IMR-90 (cell line): Measurements from ENCODE around the gene MYO1D. TPM values are rescaled to one million over a fixed set of nuclear protein-coding genes. Genes with fewer than 3 reads are reported as not detected.

ENCODE experiments used
- ATAC-seq: fragments of 200-7000 bp; cut with Tn5 transposase; 2 replicates; pipeline ENCODE4 v1.9.1; 2020; ENCODE audit warnings: low read depth, mild to moderate bottlenecking, moderate library complexity
- BruUV-seq: library from RNA; stranded (reverse); fragments of 400-500 nt; replicated peaks from 2 replicates; lab custom pipeline; 2021; lab: Mats Ljungman, UMichigan
- CTCF ChIA-PET: fragments of 300-600 bp; formaldehyde crosslinking; extraction: SDS; loops from one replicate; lab custom pipeline; 2021; ENCODE audit warnings: antibody characterized with exemption; lab: Yijun Ruan, JAX
- POLR2A ChIA-PET: fragments of 300-600 bp; sonication (Branson Sonifier 250); formaldehyde crosslinking; loops from one replicate; lab custom pipeline; 2022; ENCODE audit warnings: antibody characterized with exemption; ENCODE audit not compliant: unreplicated experiment; lab: Charles Lee
- DNase-seq: peaks from one replicate; pipeline ENCODE4 v3.0.0; 2013
- H2AFZ ChIP-seq: replicated peaks from 2 replicates; pipeline ENCODE3; 2013; ENCODE audit warnings: low read length, mild to moderate bottlenecking; ENCODE audit not compliant: poor library complexity
- H2AK5ac ChIP-seq: 2 replicates; pipeline ENCODE4 v1.6.1; 2013; ENCODE audit warnings: low read depth, low read length, inconsistent platforms
- H2AK9ac ChIP-seq: replicated peaks from 2 replicates; pipeline ENCODE3; 2013; ENCODE audit warnings: mild to moderate bottlenecking, low read depth, low read length, moderate library complexity; ENCODE audit not compliant: poor library complexity
- H2BK120ac ChIP-seq: 2 replicates; pipeline ENCODE4 v1.6.1; 2013; ENCODE audit warnings: low read depth, low read length, inconsistent platforms
- H2BK15ac ChIP-seq: 3 replicates; pipeline ENCODE4 v1.6.1; 2013; ENCODE audit warnings: low read depth, low read length, inconsistent platforms
- H2BK20ac ChIP-seq: 2 replicates; pipeline ENCODE4 v1.6.1; 2013; ENCODE audit warnings: low read depth, mild to moderate bottlenecking, inconsistent platforms, low read length, moderate library complexity
- H2BK5ac ChIP-seq: 2 replicates; pipeline ENCODE4 v1.6.1; 2013; ENCODE audit warnings: mild to moderate bottlenecking, low read depth, low read length, inconsistent platforms; ENCODE audit not compliant: poor library complexity, severe bottlenecking
- H3K14ac ChIP-seq: replicated peaks from 2 replicates; pipeline ENCODE4 v1.6.1; 2013; ENCODE audit warnings: low read depth, low read length, inconsistent platforms
- H3K18ac ChIP-seq: 2 replicates; pipeline ENCODE4 v1.6.1; 2013; ENCODE audit warnings: low read depth, low read length, control low read depth
- H3K23ac ChIP-seq: 2 replicates; pipeline ENCODE4 v1.6.1; 2013; ENCODE audit warnings: low read depth, low read length, inconsistent platforms
- H3K27ac ChIP-seq: 2 replicates; pipeline ENCODE4 v1.5.1; 2013; ENCODE audit warnings: mild to moderate bottlenecking, control low read depth, low read length; ENCODE audit not compliant: insufficient read depth
- H3K27me3 ChIP-seq: 2 replicates; pipeline ENCODE4 v1.6.1; 2013; ENCODE audit warnings: low read length; ENCODE audit not compliant: control insufficient read depth, insufficient read depth
- H3K36me3 ChIP-seq: 2 replicates; pipeline ENCODE4 v1.6.1; 2013; ENCODE audit warnings: low read length, mixed read lengths; ENCODE audit not compliant: control insufficient read depth, insufficient read depth
- H3K4ac ChIP-seq: 2 replicates; pipeline ENCODE4 v1.6.1; 2013; ENCODE audit warnings: low read depth, low read length, inconsistent platforms
- H3K4me1 ChIP-seq: 2 replicates; pipeline ENCODE4 v1.6.1; 2013; ENCODE audit warnings: low read length, mixed read lengths; ENCODE audit not compliant: control insufficient read depth, insufficient read depth
- H3K4me2 ChIP-seq: 2 replicates; pipeline ENCODE4 v1.6.1; 2013; ENCODE audit warnings: low read depth, mild to moderate bottlenecking, control low read depth, low read length, moderate library complexity
- H3K4me3 ChIP-seq: 2 replicates; pipeline ENCODE4 v1.5.1; 2013; ENCODE audit warnings: low read depth, mild to moderate bottlenecking, control low read depth, low read length, moderate library complexity; ENCODE audit not compliant: insufficient read depth
- H3K56ac ChIP-seq: 2 replicates; pipeline ENCODE4 v1.6.1; 2013; ENCODE audit warnings: low read length, inconsistent platforms; ENCODE audit not compliant: insufficient read depth; ENCODE audit errors: extremely low read depth
- H3K79me1 ChIP-seq, 2 experiments: 2 replicates each; pipeline ENCODE4 v1.6.1; 2013; ENCODE audit warnings: low read length in 2 of 2, inconsistent platforms in 1 of 2, low read depth in 1 of 2
- H3K9ac ChIP-seq: 2 replicates; pipeline ENCODE4 v1.6.1; 2013; ENCODE audit warnings: low read depth, low read length, control low read depth
- H3K9me1 ChIP-seq: 2 replicates; pipeline ENCODE4 v1.6.1; 2013; ENCODE audit warnings: low read length, inconsistent platforms; ENCODE audit not compliant: insufficient read depth
- H3K9me3 ChIP-seq: 2 replicates; pipeline ENCODE4 v1.6.1; 2013; ENCODE audit warnings: low read length; ENCODE audit not compliant: control insufficient read depth, insufficient read depth
- H4K20me1 ChIP-seq: 2 replicates; pipeline ENCODE4 v1.6.1; 2013; ENCODE audit warnings: low read length, inconsistent platforms; ENCODE audit not compliant: insufficient read depth
- H4K5ac ChIP-seq: 2 replicates; pipeline ENCODE4 v1.6.1; 2013; ENCODE audit warnings: mild to moderate bottlenecking, low read depth, low read length, control low read depth
- H4K8ac ChIP-seq, 2 experiments: 2 replicates each; pipeline ENCODE4 v1.6.1; 2013; ENCODE audit warnings: low read depth in 2 of 2, low read length in 2 of 2, control low read depth in 1 of 2, inconsistent platforms in 1 of 2
- H4K91ac ChIP-seq: 2 replicates; pipeline ENCODE4 v1.6.1; 2013; ENCODE audit warnings: low read depth, low read length, inconsistent platforms; ENCODE audit not compliant: insufficient read depth
- BHLHE40 ChIP-seq: fragments of 150-350 bp; IDR thresholded peaks from 2 replicates; pipeline ENCODE4 v1.6.1; 2016; ENCODE audit warnings: mild to moderate bottlenecking, low read depth, low read length
- CEBPB ChIP-seq: IDR thresholded peaks from 2 replicates; pipeline ENCODE4 v1.6.1; 2012; ENCODE audit warnings: low read depth, low read length, improper control_type of control experiment
- CHD1 ChIP-seq: IDR thresholded peaks from 2 replicates; pipeline ENCODE4 v1.6.1; 2012; ENCODE audit warnings: low read depth, low read length, improper control_type of control experiment
- CTCF ChIP-seq: conservative IDR thresholded peaks from 2 replicates; pipeline ENCODE4 v1.5.1; 2012; ENCODE audit warnings: mild to moderate bottlenecking, low read depth, low read length, improper control_type of control experiment
- ELK1 ChIP-seq: fragments of 150-350 bp; IDR thresholded peaks from 2 replicates; pipeline ENCODE4 v1.6.1; 2016; ENCODE audit warnings: low read depth, mild to moderate bottlenecking, low read length, moderate library complexity, borderline replicate concordance
- FOS ChIP-seq: fragments of 150-350 bp; IDR thresholded peaks from 2 replicates; pipeline ENCODE4 v1.6.1; 2016; ENCODE audit warnings: low read depth, low read length
- MAFK ChIP-seq: IDR thresholded peaks from 2 replicates; pipeline ENCODE4 v1.6.1; 2012; ENCODE audit warnings: low read depth, low read length, improper control_type of control experiment
- MAZ ChIP-seq: IDR thresholded peaks from 2 replicates; pipeline ENCODE4 v1.6.1; 2012; ENCODE audit warnings: low read depth, mild to moderate bottlenecking, low read length, improper control_type of control experiment, moderate library complexity, borderline replicate concordance
- MXI1 ChIP-seq: IDR thresholded peaks from 2 replicates; pipeline ENCODE4 v1.6.1; 2012; ENCODE audit warnings: low read depth, mild to moderate bottlenecking, low read length, moderate library complexity, borderline replicate concordance
- NFE2L2 ChIP-seq: fragments of 150-350 bp; IDR thresholded peaks from 2 replicates; pipeline ENCODE4 v1.6.1; 2016; ENCODE audit warnings: low read depth, mild to moderate bottlenecking, low read length
- POLR2A ChIP-seq: IDR thresholded peaks from 2 replicates; pipeline ENCODE4 v1.6.1; 2012; ENCODE audit warnings: mild to moderate bottlenecking, low read depth, low read length
- RAD21 ChIP-seq: IDR thresholded peaks from 2 replicates; pipeline ENCODE4 v1.6.1; 2012; ENCODE audit warnings: low read length, improper control_type of control experiment
- RCOR1 ChIP-seq: IDR thresholded peaks from 2 replicates; pipeline ENCODE4 v1.6.1; 2012; ENCODE audit warnings: mild to moderate bottlenecking, low read length, improper control_type of control experiment; ENCODE audit not compliant: insufficient replicate concordance
- RFX5 ChIP-seq: IDR thresholded peaks from 2 replicates; pipeline ENCODE4 v1.8.0; 2012; ENCODE audit warnings: low read depth, mild to moderate bottlenecking, low read length, moderate library complexity
- USF2 ChIP-seq: fragments of 150-350 bp; IDR thresholded peaks from 2 replicates; pipeline ENCODE4 v1.6.1; 2017; ENCODE audit warnings: mild to moderate bottlenecking, antibody characterized with exemption, low read length, low read depth
- WGBS, 2 experiments: methylation state at CpG; one replicate each; pipeline versions ENCODE4 v1.1.5 to v1.1.7; 2013; ENCODE audit warnings: missing lambda C conversion rate in 2 of 2; ENCODE audit not compliant: insufficient read length in 1 of 2; ENCODE audit errors: extremely low coverage in 2 of 2; 5-methylcytosine and 5-hydroxymethylcytosine counted together
- dilution Hi-C: fragments of 300-500 bp; cut with HindIII; formaldehyde crosslinking; loops from one replicate; pipeline ENCODE4 v1.14.3; 2018; ENCODE audit warnings: low sequenced_read_pairs; ENCODE audit not compliant: unreplicated experiment
- in situ Hi-C: fragments of 300-500 bp; cut with MboI; formaldehyde crosslinking; loops from 3 replicates; pipeline ENCODE4 v1.14.3; 2019; ENCODE audit warnings: low sequenced_read_pairs, inconsistent platforms, mixed read lengths
- intact Hi-C: fragments of 100-400 bp; cut with micrococcal nuclease; formaldehyde crosslinking; loops from 2 replicates; pipeline ENCODE4 v1.10.0; 2022
- polyA plus RNA-seq, 3 experiments: library from polyadenylated mRNA; depleted of rRNA; stranded (reverse); fragments of >200 nt; gene quantifications; 2 replicates each; pipeline ENCODE4 v1.2.3, GENCODE V29; 2012; ENCODE audit warnings: low replicate concordance in 1 of 3
- total RNA-seq: library from RNA; depleted of rRNA; stranded (reverse); fragments of >200 nt; gene quantifications from 2 replicates; pipeline ENCODE4 v1.2.3, GENCODE V29; 2012

The MYO1D gene
- total and polyA plus RNA-seq, 2 of the 4 experiments (the other 2 are of a cell fraction): 0.63 to 0.90 TPM

GRCh38 chr17:32903774-32904673, 27.1 kb upstream of the MYO1D start:
- no peak overlapping the region for H3K4me2 ChIP-seq
- no peak overlapping the region for H2AK5ac ChIP-seq
- H3K4me1 ChIP-seq: no peaks in the 10 kb centered on the region
- ATAC-seq (no peak), DNase-seq (no peak)
- H2BK5ac ChIP-seq: no peak overlapping the region
- intact Hi-C loops: no loop called here
- no peak overlapping the region for H2BK20ac ChIP-seq
- no peak overlapping the region for H3K23ac ChIP-seq
- no peak overlapping the region for H3K56ac ChIP-seq
- H3K27me3 ChIP-seq: peaks cover 3% of the 10 kb centered on the region; the same call in 1 of the 2 replicates
- no peak overlapping the region for H3K4ac ChIP-seq
- no peak overlapping the region for H3K9ac ChIP-seq
- no peaks in the 10 kb centered on the region for H4K20me1 ChIP-seq
- H2AFZ ChIP-seq: no peak overlapping the region
- no peak overlapping the region for H4K91ac ChIP-seq
- no peak overlapping the region for H2AK9ac ChIP-seq
- CTCF ChIA-PET: no interaction called here
- WGBS, 2 experiments: no CpG with 5 or more reads among the region's 5 CpGs
- H4K5ac ChIP-seq: no peak overlapping the region
- no peaks in the 10 kb centered on the region for H3K36me3 ChIP-seq
- in situ Hi-C loops: loop anchor here (25.0 kb wide), 1 partner anchor 117 kb away; no protein-coding TSS in a partner anchor
- no TSS peak for BruUV-seq
- dilution Hi-C loops: no loop called here
- H3K9me1 ChIP-seq: no peaks in the 10 kb centered on the region
- H3K9me3 ChIP-seq: no peaks in the 10 kb centered on the region
- H2BK120ac ChIP-seq: no peak overlapping the region
- POLR2A ChIA-PET: no interaction called here
- no peak overlapping the region for H2BK15ac ChIP-seq
- H3K18ac ChIP-seq: no peak overlapping the region
- no peak overlapping the region for H4K8ac ChIP-seq
- no peaks in the 10 kb centered on the region for H3K79me1 ChIP-seq
- H3K14ac ChIP-seq: no peak overlapping the region
- no peak overlapping the region for H3K4me3 ChIP-seq
- no peak overlapping the region for H3K27ac ChIP-seq
- no peak for TF ChIP-seq RFX5
- TF ChIP-seq POLR2A: no peak
- TF ChIP-seq USF2: no peak
- TF ChIP-seq ELK1: no peak
- TF ChIP-seq RAD21: no peak
- no peak for TF ChIP-seq MAFK
- no peak for TF ChIP-seq RCOR1
- no peak for TF ChIP-seq MAZ
- TF ChIP-seq MXI1: no peak
- TF ChIP-seq FOS: no peak
- no peak for TF ChIP-seq BHLHE40
- no peak for TF ChIP-seq CHD1
- TF ChIP-seq NFE2L2: no peak
- TF ChIP-seq CTCF: no peak
- no peak for TF ChIP-seq CEBPB
